Peyer's patch (tissue), 4 donors: ENCODE measurements around the gene NPPA.

ENCODE experiments used
- POLR2A ChIP-seq, 2 donors: fragments of 450-650 bp; IDR thresholded peaks; one replicate each; pipeline ENCODE4 v1.5.1; 2017; ENCODE audit warnings: antibody characterized with exemption in 2 of 2, mild to moderate bottlenecking in 2 of 2, moderate library complexity in 2 of 2
- TF ChIP-seq, protein P1 (sequence below), 6 experiments: fragments of 450-650 bp in 4 of 6; fragments of 200-600 bp in 2 of 6; sonication (generic) in 1 of 6; IDR thresholded peaks; one replicate each; pipeline ENCODE4 v1.5.1; 2017 to 2019; ENCODE audit warnings: antibody characterized with exemption in 6 of 6, mild to moderate bottlenecking in 3 of 6, moderate library complexity in 1 of 6

DNA sequence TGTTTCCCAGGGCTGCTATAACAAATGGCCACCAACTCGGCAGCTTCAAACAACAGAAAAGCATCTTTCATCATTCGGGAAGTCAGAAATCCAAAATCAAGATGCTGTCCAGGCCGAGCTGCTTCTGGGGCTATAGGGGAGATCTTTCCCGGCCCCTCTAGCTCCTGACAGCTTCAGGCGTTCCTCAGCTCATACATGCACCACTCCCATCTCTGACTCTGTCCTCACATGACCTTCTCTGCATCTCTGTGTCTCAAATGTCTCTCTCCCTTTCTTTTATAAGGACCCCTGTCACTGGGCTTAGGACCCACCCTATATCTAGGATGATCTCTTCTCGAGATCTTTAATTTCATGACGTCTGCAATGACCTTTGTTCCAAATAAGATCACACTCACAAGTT is 25.0 kb upstream of the NPPA start:
- TF ChIP-seq, protein P1, sequence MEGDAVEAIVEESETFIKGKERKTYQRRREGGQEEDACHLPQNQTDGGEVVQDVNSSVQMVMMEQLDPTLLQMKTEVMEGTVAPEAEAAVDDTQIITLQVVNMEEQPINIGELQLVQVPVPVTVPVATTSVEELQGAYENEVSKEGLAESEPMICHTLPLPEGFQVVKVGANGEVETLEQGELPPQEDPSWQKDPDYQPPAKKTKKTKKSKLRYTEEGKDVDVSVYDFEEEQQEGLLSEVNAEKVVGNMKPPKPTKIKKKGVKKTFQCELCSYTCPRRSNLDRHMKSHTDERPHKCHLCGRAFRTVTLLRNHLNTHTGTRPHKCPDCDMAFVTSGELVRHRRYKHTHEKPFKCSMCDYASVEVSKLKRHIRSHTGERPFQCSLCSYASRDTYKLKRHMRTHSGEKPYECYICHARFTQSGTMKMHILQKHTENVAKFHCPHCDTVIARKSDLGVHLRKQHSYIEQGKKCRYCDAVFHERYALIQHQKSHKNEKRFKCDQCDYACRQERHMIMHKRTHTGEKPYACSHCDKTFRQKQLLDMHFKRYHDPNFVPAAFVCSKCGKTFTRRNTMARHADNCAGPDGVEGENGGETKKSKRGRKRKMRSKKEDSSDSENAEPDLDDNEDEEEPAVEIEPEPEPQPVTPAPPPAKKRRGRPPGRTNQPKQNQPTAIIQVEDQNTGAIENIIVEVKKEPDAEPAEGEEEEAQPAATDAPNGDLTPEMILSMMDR (IDR thresholded peaks at IDR 0.05) = no peak
- no peak for TF ChIP-seq POLR2A (IDR thresholded peaks at IDR 0.05)
